DOHH2 (cell line): Measurements from ENCODE around the gene FKBP15.

ENCODE experiments used
- H3F3A ChIP-seq: fragments of 200-600 bp; sonication (generic), shearing (Covaris generic); 2 replicates; pipeline ENCODE4 v1.6.0; 2016; ENCODE audit warnings: antibody characterized with exemption, mild to moderate bottlenecking; ENCODE audit not compliant: control insufficient read depth, insufficient read depth
- H3K27ac ChIP-seq: fragments of 200-600 bp; sonication (generic); 2 replicates; pipeline ENCODE4 v1.5.1; 2014; ENCODE audit warnings: low read depth, mild to moderate bottlenecking, low read length, moderate library complexity
- H3K27me3 ChIP-seq: fragments of 200-600 bp; sonication (generic); 2 replicates; pipeline ENCODE4 v1.6.1; 2014; ENCODE audit warnings: mild to moderate bottlenecking, low read length, mixed read lengths; ENCODE audit not compliant: control insufficient read depth
- H3K36me3 ChIP-seq: fragments of 200-600 bp; sonication (generic); 2 replicates; pipeline ENCODE4 v1.6.1; 2014; ENCODE audit warnings: mild to moderate bottlenecking, low read length, moderate library complexity, mixed read lengths; ENCODE audit not compliant: control insufficient read depth
- H3K4me1 ChIP-seq: fragments of 200-600 bp; sonication (generic); 2 replicates; pipeline ENCODE4 v1.6.1; 2014; ENCODE audit warnings: mild to moderate bottlenecking, low read length, mixed read lengths; ENCODE audit not compliant: control insufficient read depth
- H3K4me2 ChIP-seq: fragments of 200-600 bp; sonication (generic); 2 replicates; pipeline ENCODE4 v1.6.0; 2014; ENCODE audit warnings: mild to moderate bottlenecking, low read length, moderate library complexity
- H3K4me3 ChIP-seq: fragments of 200-600 bp; sonication (generic); 2 replicates; pipeline ENCODE4 v1.5.1; 2014; ENCODE audit warnings: mild to moderate bottlenecking, low read length, mixed read lengths
- H3K79me2 ChIP-seq: fragments of 200-600 bp; sonication (generic); 2 replicates; pipeline ENCODE4 v1.6.1; 2014; ENCODE audit warnings: mild to moderate bottlenecking, low read length, mixed read lengths; ENCODE audit not compliant: control insufficient read depth
- H3K9me2 ChIP-seq: fragments of 200-600 bp; sonication (generic); replicated peaks from 2 replicates; pipeline ENCODE4 v1.6.1; 2014; ENCODE audit warnings: mild to moderate bottlenecking, low read length, mixed read lengths; ENCODE audit not compliant: control insufficient read depth
- H3K9me3 ChIP-seq: fragments of 200-600 bp; sonication (generic); 2 replicates; pipeline ENCODE4 v1.6.1; 2014; ENCODE audit warnings: antibody characterized with exemption, low read length, mixed read lengths; ENCODE audit not compliant: control insufficient read depth, insufficient read depth
- H4K20me1 ChIP-seq: fragments of 200-600 bp; sonication (generic); 2 replicates; pipeline ENCODE4 v1.6.0; 2014; ENCODE audit warnings: low read depth, mild to moderate bottlenecking, antibody characterized with exemption, low read length, moderate library complexity; ENCODE audit not compliant: control insufficient read depth, insufficient read depth
- CTCF ChIP-seq: fragments of 200-600 bp; sonication (generic); IDR thresholded peaks from one replicate; pipeline ENCODE4 v1.5.1; 2014; ENCODE audit warnings: antibody characterized with exemption, mild to moderate bottlenecking, low read depth, low read length; ENCODE audit not compliant: poor library complexity, severe bottlenecking
- EZH2phosphoT487 ChIP-seq: fragments of 200-600 bp; sonication (generic); IDR thresholded peaks from 2 replicates; pipeline ENCODE4 v1.6.1; 2017; ENCODE audit warnings: borderline replicate concordance, mild to moderate bottlenecking, antibody characterized with exemption, low read length, moderate library complexity, mixed read lengths

Gene FKBP15

GRCh38 chr9:113176803-113177202 is 44.3 kb downstream of the FKBP15 start:
- H3K27ac ChIP-seq: no peak overlapping the region
- no peaks in the 10 kb centered on the region for H3F3A ChIP-seq
- H3K27me3 ChIP-seq: no peaks in the 10 kb centered on the region
- peaks cover 7% of the 10 kb centered on the region for H3K4me1 ChIP-seq
- TF ChIP-seq CTCF (no peak), EZH2phosphoT487 (no peak)
- H3K4me2 ChIP-seq: no peak overlapping the region
- H4K20me1 ChIP-seq: no peaks in the 10 kb centered on the region
- H3K9me3 ChIP-seq: no peaks in the 10 kb centered on the region
- no peak overlapping the region for H3K4me3 ChIP-seq
- no peaks in the 10 kb centered on the region for H3K9me2 ChIP-seq
- H3K79me2 ChIP-seq: no peaks in the 10 kb centered on the region
- peaks cover 93% of the 10 kb centered on the region for H3K36me3 ChIP-seq

- no peaks in the 10 kb centered on the region for H3K27me3 ChIP-seq
- no peaks in the 10 kb centered on the region for H3K9me2 ChIP-seq
- no peaks in the 10 kb centered on the region for H4K20me1 ChIP-seq
- no peaks in the 10 kb centered on the region for H3K79me2 ChIP-seq
- H3K36me3 ChIP-seq: peaks cover 94% of the 10 kb centered on the region
- H3K9me3 ChIP-seq: no peaks in the 10 kb centered on the region
- TF ChIP-seq CTCF (no peak), EZH2phosphoT487 (no peak)
- no peak overlapping the region for H3K27ac ChIP-seq
- H3K4me2 ChIP-seq: no peak overlapping the region
- H3K4me1 ChIP-seq: no peaks in the 10 kb centered on the region
- no peak overlapping the region for H3K4me3 ChIP-seq
- H3F3A ChIP-seq: no peaks in the 10 kb centered on the region
Measured at GRCh38 chr9:113173341-113173740, 47.7 kb downstream of the FKBP15 start.

DNA sequence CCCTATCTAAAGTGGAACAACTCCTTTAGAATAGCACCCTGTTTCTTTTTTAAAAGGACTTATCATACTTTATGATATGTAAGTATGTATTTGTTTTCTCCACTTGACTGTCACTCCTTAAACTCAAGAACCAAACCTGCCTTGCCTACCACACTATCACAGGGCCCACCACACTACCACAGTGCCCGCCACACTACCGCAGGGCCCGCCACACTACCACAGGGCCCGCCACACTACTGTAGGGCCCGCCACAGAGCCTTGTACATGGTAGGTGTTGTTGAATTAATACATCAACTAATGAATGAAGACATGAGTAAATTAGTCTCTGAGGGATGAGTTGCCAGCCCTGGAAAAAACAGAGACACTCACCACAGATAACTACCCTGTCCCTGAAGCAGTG is 52.3 kb downstream of the FKBP15 start:
- H3K4me1 ChIP-seq: no peaks in the 10 kb centered on the region
- no peak overlapping the region for H3K4me3 ChIP-seq
- no peaks in the 10 kb centered on the region for H3K9me3 ChIP-seq
- H4K20me1 ChIP-seq: no peaks in the 10 kb centered on the region
- H3K27ac ChIP-seq: no peak overlapping the region
- no peaks in the 10 kb centered on the region for H3K79me2 ChIP-seq
- H3K36me3 ChIP-seq: peaks cover 93% of the 10 kb centered on the region
- no peak overlapping the region for H3K4me2 ChIP-seq
- no peaks in the 10 kb centered on the region for H3F3A ChIP-seq
- H3K27me3 ChIP-seq: no peaks in the 10 kb centered on the region
- no peaks in the 10 kb centered on the region for H3K9me2 ChIP-seq
- TF ChIP-seq CTCF: no peak
- TF ChIP-seq EZH2phosphoT487: no peak

DNA sequence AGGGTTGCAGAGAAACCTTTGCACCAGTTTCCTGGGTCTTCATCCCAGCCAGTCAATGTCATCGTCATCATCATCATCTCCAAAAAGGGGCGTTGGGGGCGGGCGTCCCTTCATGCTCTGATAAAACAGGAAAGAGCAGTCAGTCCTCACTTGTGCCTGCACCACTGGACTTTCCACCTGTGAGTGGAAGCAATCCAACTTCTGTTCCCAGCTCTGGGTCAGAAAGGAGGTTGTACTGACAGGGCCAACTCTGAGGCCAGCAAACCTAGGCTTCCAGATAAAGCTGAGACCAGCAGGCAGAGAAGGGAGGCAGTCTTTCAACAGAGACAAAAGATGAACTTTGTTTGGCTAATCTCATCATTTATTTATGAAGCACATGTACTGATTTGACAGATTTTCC is 55.0 kb downstream of the FKBP15 start:
- Histone ChIP-seq H3K79me2 (no peaks in the 10 kb centered on the region), H3K9me3 (no peaks in the 10 kb centered on the region), H3K27me3 (no peaks in the 10 kb centered on the region), H3F3A (no peaks in the 10 kb centered on the region), H3K4me3 (no peak overlapping the region), H3K36me3 (peaks cover 94% of the 10 kb centered on the region), H3K9me2 (no peaks in the 10 kb centered on the region), H3K4me2 (no peak overlapping the region), H4K20me1 (no peaks in the 10 kb centered on the region), H3K27ac (no peak overlapping the region), H3K4me1 (no peaks in the 10 kb centered on the region)
- TF ChIP-seq EZH2phosphoT487 (no peak), CTCF (no peak)
